Measurements from ENCODE around the gene SPRR3.

SPRR3 gene

GRCh38 chr1:153049211-153049610, 47.7 kb downstream of the SPRR3 start:
- DNase-seq (ENCODE audit: low read depth in 3 of 3) = no peak

Data from stimulated activated CD4-positive, alpha-beta T cell treated with anti-CD3 and anti-CD28 coated beads, TNF-alpha, amount 100 ng/mL, for 4 hours (primary cell).